HG02938 (cell line): ENCODE results near the gene GMDS.

Experiments used
- ATAC-seq: cut with Tn5 transposase; IDR thresholded peaks from one replicate; pipeline ENCODE4 v1.9.1; 2021; ENCODE audit warnings: mild to moderate bottlenecking, moderate library complexity; ENCODE audit not compliant: unreplicated experiment

GMDS gene

GRCh38 chr6:2182251-2182650 is 63.2 kb downstream of the GMDS start:
- no peak for ATAC-seq

- ATAC-seq: no peak
Measured at GRCh38 chr6:2181567-2181966, 63.8 kb downstream of the GMDS start.

DNA sequence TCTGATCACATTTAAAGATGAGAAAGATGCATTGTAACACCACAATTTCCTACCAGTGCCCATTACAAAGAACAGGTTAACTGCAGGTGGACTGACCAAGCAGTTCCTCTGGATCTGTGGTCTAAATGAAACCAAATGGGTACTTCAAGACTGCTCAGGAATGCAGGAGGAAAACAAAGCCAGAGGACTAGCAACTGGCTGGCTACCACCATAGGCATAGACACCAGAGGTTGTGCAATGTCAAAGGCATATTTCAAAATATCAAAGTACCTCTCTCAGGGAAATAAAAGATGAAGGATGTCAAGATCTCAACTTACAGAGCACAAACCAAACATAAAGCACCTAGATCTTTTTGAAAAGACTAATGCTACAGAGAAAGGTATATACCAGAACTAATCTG is 65.5 kb downstream of the GMDS start:
- ATAC-seq: no peak

DNA sequence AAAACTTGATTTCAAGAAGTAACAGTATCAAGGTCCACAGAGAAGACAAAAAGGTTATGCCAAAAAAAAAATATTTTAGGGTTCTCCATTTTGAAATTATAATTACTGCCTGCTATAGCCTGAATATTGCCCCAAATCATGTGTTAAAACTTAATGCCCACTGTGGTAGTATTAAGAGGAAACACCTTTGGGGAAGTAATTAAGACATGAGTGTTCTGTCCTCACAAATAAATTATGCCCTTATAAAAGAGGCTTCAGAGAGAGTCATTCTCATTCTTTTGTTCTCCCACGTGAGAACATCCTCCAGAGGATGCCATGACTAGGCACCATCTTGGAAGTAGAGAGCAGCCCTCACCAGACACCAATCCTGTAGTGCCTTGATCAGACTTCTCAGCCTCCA is 66.2 kb downstream of the GMDS start:
- no peak for ATAC-seq

GRCh38 chr6:2178125-2178524 is 67.3 kb downstream of the GMDS start:
- ATAC-seq: no peak

DNA sequence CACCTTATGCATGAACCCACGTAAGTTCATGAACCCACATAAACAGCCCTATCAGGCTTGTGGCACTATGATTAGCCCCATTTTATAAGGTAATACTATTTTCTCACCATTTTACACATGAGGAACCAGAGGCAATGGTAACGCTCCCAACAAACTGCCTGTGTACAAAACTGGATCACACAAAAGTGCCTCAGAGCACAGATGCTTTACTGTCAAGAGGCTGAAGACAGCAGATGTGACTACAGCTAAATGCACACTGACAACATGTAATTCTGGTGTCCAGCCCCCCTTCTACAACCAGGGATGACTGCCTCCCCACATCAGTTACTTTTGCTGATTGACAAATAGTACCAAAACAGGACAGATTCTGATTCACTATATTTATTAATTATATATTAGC is 69.6 kb downstream of the GMDS start:
- ATAC-seq: no peak

- ATAC-seq: no peak
Measured at GRCh38 chr6:2173203-2173961, 72.0 kb downstream of the GMDS start.

DNA sequence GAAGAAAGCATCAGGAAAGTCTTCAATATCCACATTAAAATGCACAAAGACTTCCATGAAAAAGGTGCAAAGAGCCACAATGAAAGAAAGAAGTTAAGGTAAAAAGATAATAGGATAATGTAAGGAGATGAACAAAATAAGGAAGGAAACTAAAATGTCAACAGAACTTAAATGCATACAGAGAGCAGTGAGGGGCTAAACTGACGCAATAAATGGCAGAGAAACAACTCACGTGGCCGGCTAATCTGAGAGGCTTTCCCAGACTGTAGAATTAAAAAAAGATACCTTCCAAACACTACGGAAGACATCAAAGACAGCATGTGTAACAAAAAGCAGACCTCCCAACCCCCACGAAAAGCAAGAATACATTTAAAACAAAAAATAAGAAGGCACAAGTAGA is 73.7 kb downstream of the GMDS start:
- ATAC-seq: no peak

- ATAC-seq: no peak
Measured at GRCh38 chr6:2168480-2168879, 76.9 kb downstream of the GMDS start.

DNA sequence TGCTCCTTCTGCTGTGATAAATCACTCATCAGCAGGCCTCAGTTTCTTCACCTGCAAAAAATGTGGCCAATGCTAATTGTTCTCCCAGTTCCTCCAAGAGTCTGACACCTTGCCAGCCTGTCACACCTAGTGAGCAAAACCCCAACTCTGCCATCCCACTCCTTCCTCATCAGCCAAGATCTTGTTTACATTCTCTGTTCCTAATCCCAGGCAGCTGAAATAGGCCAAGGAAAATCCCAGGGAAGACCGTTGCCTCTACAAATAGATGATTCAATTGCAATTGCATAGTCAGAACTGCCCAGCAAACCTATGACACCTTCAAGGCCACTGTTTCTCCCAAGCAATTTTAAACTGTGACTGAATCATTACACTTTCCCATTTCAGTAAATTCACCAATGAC is 78.7 kb downstream of the GMDS start:
- no peak for ATAC-seq

GRCh38 chr6:2165286-2165685 is 80.1 kb downstream of the GMDS start:
- ATAC-seq: no peak

- ATAC-seq: no peak
Measured at GRCh38 chr6:2164481-2164880, 80.9 kb downstream of the GMDS start.

- ATAC-seq: no peak
Measured at GRCh38 chr6:2162079-2162445, 83.3 kb downstream of the GMDS start.

DNA sequence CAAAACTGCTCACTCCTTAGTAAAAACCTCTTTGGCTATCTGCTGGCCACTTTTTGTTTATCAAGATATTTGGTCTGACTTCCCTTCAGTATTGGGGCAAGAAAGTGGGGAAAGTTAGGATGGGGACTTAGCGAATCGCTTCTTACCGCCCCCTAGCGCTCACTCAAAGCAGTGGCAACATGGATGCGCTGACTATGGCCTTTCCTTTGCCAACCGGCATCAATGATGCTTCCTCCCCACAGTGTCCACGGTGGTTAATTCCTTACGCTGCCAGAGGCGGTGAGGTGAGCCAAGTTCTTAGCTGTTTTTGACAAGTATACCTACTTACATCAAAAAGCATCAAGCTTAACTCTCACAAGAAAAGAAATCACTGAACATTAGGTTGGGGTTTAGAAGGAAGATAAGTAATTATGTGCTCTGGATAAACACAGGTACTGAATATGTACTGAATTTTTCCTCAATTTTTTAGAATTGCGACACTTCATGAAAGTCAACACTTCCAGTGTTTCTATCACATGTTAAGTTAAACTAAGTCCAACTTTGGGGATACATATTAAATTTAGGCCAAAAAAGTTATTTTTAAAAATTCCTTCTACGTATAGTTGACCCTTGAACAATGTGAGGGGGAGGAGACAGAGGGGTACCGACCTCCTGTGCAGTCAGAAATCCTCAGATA is 86.7 kb downstream of the GMDS start:
- ATAC-seq: no peak

- ATAC-seq: no peak
Measured at GRCh38 chr6:2157441-2158127, 87.8 kb downstream of the GMDS start.

GRCh38 chr6:2155206-2155605 is 90.2 kb downstream of the GMDS start:
- no peak for ATAC-seq

DNA sequence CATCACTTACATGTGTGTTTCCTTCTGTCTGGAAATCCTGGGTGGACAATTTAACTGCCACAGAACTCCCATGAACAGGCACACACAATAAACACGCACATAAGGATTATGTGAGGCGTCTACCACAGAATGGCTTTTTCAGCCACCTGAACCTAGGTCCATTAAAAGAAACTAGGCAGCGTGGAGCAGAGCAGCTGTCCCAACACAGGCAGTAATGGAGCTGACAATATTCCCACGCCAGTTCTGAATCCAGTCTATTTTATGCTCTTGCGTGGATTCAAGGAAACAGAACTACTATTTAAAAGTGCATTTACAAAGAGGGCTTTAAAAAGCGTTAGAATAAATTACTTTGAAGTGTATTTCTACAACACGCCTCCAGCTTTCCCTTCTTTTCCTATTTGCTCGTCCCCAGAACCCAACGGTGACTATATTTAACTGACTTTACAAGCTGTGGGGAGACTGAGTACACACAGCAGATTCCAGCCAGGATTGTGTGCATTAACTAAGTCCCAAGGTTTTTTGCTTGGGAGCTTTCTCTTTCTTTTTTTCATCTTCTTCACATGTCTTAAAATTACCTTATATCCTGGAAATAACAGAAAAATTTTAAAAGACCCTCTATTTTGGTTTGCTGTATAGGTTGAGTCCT is 95.9 kb downstream of the GMDS start:
- no peak for ATAC-seq

DNA sequence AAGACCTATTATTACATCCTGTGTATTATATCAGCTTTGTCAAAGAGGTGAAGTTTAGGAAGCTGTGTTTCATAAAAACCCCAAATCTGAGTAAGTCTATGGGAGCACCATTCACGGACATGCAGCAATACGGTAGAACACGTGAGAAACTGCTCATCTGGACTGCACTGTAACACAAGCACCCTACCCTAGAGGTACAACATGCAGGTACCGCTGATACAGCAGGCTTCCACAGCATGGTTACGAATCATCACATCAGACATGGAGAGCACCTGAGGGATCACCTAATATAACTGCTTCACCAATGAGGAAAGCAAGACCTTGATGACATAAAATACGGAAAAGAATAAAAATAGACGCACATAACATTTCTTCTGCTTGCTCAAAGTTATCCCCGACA is 96.7 kb downstream of the GMDS start:
- ATAC-seq: no peak

DNA sequence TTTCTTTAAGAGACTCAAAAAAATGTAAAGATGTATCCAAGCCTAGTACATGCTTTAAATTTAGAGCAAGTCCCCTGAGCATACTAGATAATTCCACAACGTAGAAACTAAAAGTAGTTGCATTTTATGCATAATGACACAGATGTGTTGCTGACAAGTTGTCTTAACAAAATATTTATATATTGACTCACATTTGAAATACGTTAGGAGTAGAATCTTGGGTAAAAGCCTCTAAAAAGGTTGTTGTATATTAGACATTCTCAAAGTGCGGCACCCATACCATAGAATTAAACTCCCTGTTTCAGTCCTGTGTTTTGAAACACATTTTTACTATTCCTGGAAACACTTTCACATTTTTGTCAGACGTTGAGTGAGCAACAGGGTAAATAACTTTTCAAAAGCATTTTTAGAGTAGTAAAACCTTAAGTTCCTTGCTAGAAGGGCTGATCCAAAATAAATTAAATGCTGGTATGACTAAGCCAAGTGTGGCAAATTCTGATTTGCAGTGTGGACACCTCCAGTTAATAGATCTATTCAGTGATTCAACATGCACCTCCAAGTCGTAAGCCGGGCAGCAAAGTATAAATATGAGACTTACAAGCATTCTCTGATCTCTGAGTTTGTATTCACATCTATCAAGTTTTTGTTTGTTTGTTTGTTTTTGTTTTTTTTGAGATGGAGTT is 97.5 kb downstream of the GMDS start:
- ATAC-seq: no peak

DNA sequence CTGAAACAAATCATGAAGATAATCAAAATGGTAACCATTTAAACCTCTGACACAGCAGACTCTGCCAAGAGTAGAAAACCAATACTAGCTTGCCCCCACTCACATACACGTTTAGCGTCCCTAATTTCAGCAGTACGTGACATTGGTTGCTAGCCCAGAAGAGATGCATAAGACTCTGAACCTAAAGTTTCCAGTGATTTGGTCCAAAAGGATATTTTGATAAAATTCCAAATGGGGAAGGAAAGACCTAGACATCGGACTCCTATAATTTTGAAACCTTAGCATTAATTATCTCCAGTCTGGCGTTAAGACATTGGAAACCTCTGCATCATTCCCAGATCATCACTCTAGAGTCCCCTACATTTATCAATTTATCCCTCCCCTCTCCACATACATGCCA is 98.1 kb downstream of the GMDS start:
- no peak for ATAC-seq

DNA sequence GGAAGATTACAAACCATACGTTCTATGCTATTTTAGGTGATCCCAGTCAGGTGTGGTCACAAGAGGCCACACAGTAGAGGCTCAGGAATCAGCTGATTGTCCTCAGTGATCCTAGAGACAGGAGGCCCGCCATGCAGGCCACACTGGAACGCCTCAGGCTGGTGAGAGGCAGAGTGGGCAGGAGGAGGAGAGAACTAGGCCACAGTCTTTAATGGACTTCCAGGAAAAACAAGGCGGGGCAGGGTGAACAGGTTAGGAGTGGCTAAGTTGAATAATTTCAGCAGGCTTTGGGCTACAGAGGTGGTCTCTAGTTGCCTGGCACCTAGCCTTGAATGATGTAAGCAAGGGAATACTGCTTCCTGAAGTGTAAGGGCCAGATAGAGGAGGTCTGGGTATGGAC is 101.2 kb downstream of the GMDS start:
- ATAC-seq: no peak
